DOHH2 (cell line): ENCODE results near the gene BPIFA1.

ENCODE experiments used
- H3F3A ChIP-seq: fragments of 200-600 bp; sonication (generic), shearing (Covaris generic); 2 replicates; pipeline ENCODE4 v1.6.0; 2016; ENCODE audit warnings: antibody characterized with exemption, mild to moderate bottlenecking; ENCODE audit not compliant: control insufficient read depth, insufficient read depth
- H3K27ac ChIP-seq: fragments of 200-600 bp; sonication (generic); 2 replicates; pipeline ENCODE4 v1.5.1; 2014; ENCODE audit warnings: low read depth, mild to moderate bottlenecking, low read length, moderate library complexity
- H3K27me3 ChIP-seq: fragments of 200-600 bp; sonication (generic); 2 replicates; pipeline ENCODE4 v1.6.1; 2014; ENCODE audit warnings: mild to moderate bottlenecking, low read length, mixed read lengths; ENCODE audit not compliant: control insufficient read depth
- H3K36me3 ChIP-seq: fragments of 200-600 bp; sonication (generic); 2 replicates; pipeline ENCODE4 v1.6.1; 2014; ENCODE audit warnings: mild to moderate bottlenecking, low read length, moderate library complexity, mixed read lengths; ENCODE audit not compliant: control insufficient read depth
- H3K4me1 ChIP-seq: fragments of 200-600 bp; sonication (generic); 2 replicates; pipeline ENCODE4 v1.6.1; 2014; ENCODE audit warnings: mild to moderate bottlenecking, low read length, mixed read lengths; ENCODE audit not compliant: control insufficient read depth
- H3K4me2 ChIP-seq: fragments of 200-600 bp; sonication (generic); 2 replicates; pipeline ENCODE4 v1.6.0; 2014; ENCODE audit warnings: mild to moderate bottlenecking, low read length, moderate library complexity
- H3K4me3 ChIP-seq: fragments of 200-600 bp; sonication (generic); 2 replicates; pipeline ENCODE4 v1.5.1; 2014; ENCODE audit warnings: mild to moderate bottlenecking, low read length, mixed read lengths
- H3K79me2 ChIP-seq: fragments of 200-600 bp; sonication (generic); 2 replicates; pipeline ENCODE4 v1.6.1; 2014; ENCODE audit warnings: mild to moderate bottlenecking, low read length, mixed read lengths; ENCODE audit not compliant: control insufficient read depth
- H3K9me2 ChIP-seq: fragments of 200-600 bp; sonication (generic); replicated peaks from 2 replicates; pipeline ENCODE4 v1.6.1; 2014; ENCODE audit warnings: mild to moderate bottlenecking, low read length, mixed read lengths; ENCODE audit not compliant: control insufficient read depth
- H3K9me3 ChIP-seq: fragments of 200-600 bp; sonication (generic); 2 replicates; pipeline ENCODE4 v1.6.1; 2014; ENCODE audit warnings: antibody characterized with exemption, low read length, mixed read lengths; ENCODE audit not compliant: control insufficient read depth, insufficient read depth
- H4K20me1 ChIP-seq: fragments of 200-600 bp; sonication (generic); 2 replicates; pipeline ENCODE4 v1.6.0; 2014; ENCODE audit warnings: low read depth, mild to moderate bottlenecking, antibody characterized with exemption, low read length, moderate library complexity; ENCODE audit not compliant: control insufficient read depth, insufficient read depth
- CTCF ChIP-seq: fragments of 200-600 bp; sonication (generic); IDR thresholded peaks from one replicate; pipeline ENCODE4 v1.5.1; 2014; ENCODE audit warnings: antibody characterized with exemption, mild to moderate bottlenecking, low read depth, low read length; ENCODE audit not compliant: poor library complexity, severe bottlenecking
- EZH2phosphoT487 ChIP-seq: fragments of 200-600 bp; sonication (generic); IDR thresholded peaks from 2 replicates; pipeline ENCODE4 v1.6.1; 2017; ENCODE audit warnings: borderline replicate concordance, mild to moderate bottlenecking, antibody characterized with exemption, low read length, moderate library complexity, mixed read lengths

BPIFA1 gene

GRCh38 chr20:33287884-33288283 lies 52.1 kb downstream of the BPIFA1 start:
- H3K4me1 ChIP-seq: no peaks in the 10 kb centered on the region
- no peaks in the 10 kb centered on the region for H3K36me3 ChIP-seq
- no peaks in the 10 kb centered on the region for H3K9me2 ChIP-seq
- no peaks in the 10 kb centered on the region for H3K9me3 ChIP-seq
- no peaks in the 10 kb centered on the region for H3K27me3 ChIP-seq
- H3K4me2 ChIP-seq: no peak overlapping the region
- no peak overlapping the region for H3K27ac ChIP-seq
- H4K20me1 ChIP-seq: no peaks in the 10 kb centered on the region
- no peaks in the 10 kb centered on the region for H3F3A ChIP-seq
- no peak overlapping the region for H3K4me3 ChIP-seq
- H3K79me2 ChIP-seq: no peaks in the 10 kb centered on the region
- TF ChIP-seq CTCF: no peak
- TF ChIP-seq EZH2phosphoT487: no peak

GRCh38 chr20:33290852-33291251 lies 55.1 kb downstream of the BPIFA1 start:
- H3F3A ChIP-seq: no peaks in the 10 kb centered on the region
- H3K9me2 ChIP-seq: no peaks in the 10 kb centered on the region
- no peak overlapping the region for H3K4me2 ChIP-seq
- H4K20me1 ChIP-seq: no peaks in the 10 kb centered on the region
- H3K36me3 ChIP-seq: no peaks in the 10 kb centered on the region
- no peak overlapping the region for H3K4me3 ChIP-seq
- H3K27ac ChIP-seq: no peak overlapping the region
- H3K9me3 ChIP-seq: no peaks in the 10 kb centered on the region
- TF ChIP-seq CTCF (no peak), EZH2phosphoT487 (no peak)
- 0 out of 2 replicates have a peak, but pooled peaks cover 2% of the 10 kb centered on the region for H3K27me3 ChIP-seq
- H3K4me1 ChIP-seq: no peaks in the 10 kb centered on the region
- no peaks in the 10 kb centered on the region for H3K79me2 ChIP-seq

- H3K4me2 ChIP-seq: no peak overlapping the region
- H3K4me3 ChIP-seq: no peak overlapping the region
- no peaks in the 10 kb centered on the region for H3K36me3 ChIP-seq
- no peaks in the 10 kb centered on the region for H3K9me2 ChIP-seq
- no peaks in the 10 kb centered on the region for H3F3A ChIP-seq
- H3K27ac ChIP-seq: no peak overlapping the region
- H3K79me2 ChIP-seq: no peaks in the 10 kb centered on the region
- TF ChIP-seq EZH2phosphoT487 (no peak), CTCF (no peak)
- no peaks in the 10 kb centered on the region for H4K20me1 ChIP-seq
- H3K4me1 ChIP-seq: no peaks in the 10 kb centered on the region
- no peaks in the 10 kb centered on the region for H3K9me3 ChIP-seq
- H3K27me3 ChIP-seq: peaks cover 2% of the 10 kb centered on the region; the same call in 1 of the 2 replicates
These were observed 55.6 kb downstream of the BPIFA1 start for GRCh38 chr20:33291416-33291815.
